Activated T-helper 1 cell treated with anti-CD3 and anti-CD28 coated beads, Interleukin-12 subunit alpha, Interleukin-12 subunit beta, Interleukin-2, Interleukin-4 antibody, amounts not matched to agents 30 ng/mL and 10 ng/mL and 1 ng/mL, durations not matched to agents 14 hours and 24 hours and 36 hours (primary cell): ENCODE measurements around the gene TMEM182. TPM values are rescaled to one million over a fixed set of nuclear protein-coding genes. Genes with fewer than 3 reads are reported as not detected.

Experiments
- DNase-seq: peaks from one replicate; pipeline ENCODE4 v3.0.0; 2021; ENCODE audit warnings: low spot score
- H3K27ac Mint-ChIP-seq: one replicate; pipeline ENCODE4 v1.8.0; 2021; ENCODE audit warnings: mild to moderate bottlenecking, mixed read lengths
- H3K27me3 Mint-ChIP-seq: one replicate; pipeline ENCODE4 v1.8.0; 2022; ENCODE audit warnings: mild to moderate bottlenecking, moderate library complexity, mixed read lengths; ENCODE audit not compliant: insufficient read depth
- H3K36me3 Mint-ChIP-seq: one replicate; pipeline ENCODE4 v1.8.0; 2021; ENCODE audit warnings: low read depth, mixed read lengths
- H3K4me1 Mint-ChIP-seq: one replicate; pipeline ENCODE4 v1.8.0; 2021; ENCODE audit warnings: low read depth, mixed read lengths
- H3K4me3 Mint-ChIP-seq: one replicate; pipeline ENCODE4 v1.8.0; 2021; ENCODE audit warnings: mild to moderate bottlenecking, moderate library complexity, mixed read lengths
- H3K9me3 Mint-ChIP-seq: one replicate; pipeline ENCODE4 v1.8.0; 2021; ENCODE audit warnings: mixed read lengths
- intact Hi-C: fragments of 100-400 bp; cut with micrococcal nuclease; formaldehyde crosslinking; loops from one replicate; pipeline ENCODE4 v1.15.1; 2024
- total RNA-seq: library from RNA; stranded (reverse); gene quantifications from 2 replicates; pipeline ENCODE4 v1.2.3, GENCODE V29; 2022

Gene TMEM182
- total RNA-seq, 1 donor from 2014 or later = 4.4 TPM

DNA sequence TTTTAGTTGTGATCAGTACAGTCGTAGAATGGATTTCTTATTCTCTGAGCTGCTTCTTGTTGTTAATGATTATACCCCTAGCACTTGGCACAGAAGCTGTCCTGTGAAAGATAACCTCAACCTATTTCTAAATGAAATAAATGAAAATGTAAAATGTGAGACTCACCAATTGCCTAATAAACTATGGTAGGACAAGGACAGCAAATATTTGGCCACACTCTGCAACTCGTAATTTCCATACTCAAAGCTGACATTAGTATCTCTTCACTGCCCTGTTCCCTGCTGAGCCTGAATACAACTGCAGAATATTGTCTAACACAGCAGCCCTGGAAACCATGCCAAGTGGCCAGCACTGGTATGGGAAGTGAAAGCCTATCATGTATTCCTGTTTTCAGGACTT lies 34.5 kb downstream of the TMEM182 start:
- H3K4me3 Mint-ChIP-seq = no peak overlapping the region
- peaks cover 16% of the 10 kb centered on the region for H3K36me3 Mint-ChIP-seq
- H3K27ac Mint-ChIP-seq = no peak overlapping the region
- H3K9me3 Mint-ChIP-seq = peaks cover 33% of the 10 kb centered on the region
- intact Hi-C loops = no loop called here
- no peak for DNase-seq
- peaks cover 4% of the 10 kb centered on the region for H3K27me3 Mint-ChIP-seq
- H3K4me1 Mint-ChIP-seq = no peaks in the 10 kb centered on the region

DNA sequence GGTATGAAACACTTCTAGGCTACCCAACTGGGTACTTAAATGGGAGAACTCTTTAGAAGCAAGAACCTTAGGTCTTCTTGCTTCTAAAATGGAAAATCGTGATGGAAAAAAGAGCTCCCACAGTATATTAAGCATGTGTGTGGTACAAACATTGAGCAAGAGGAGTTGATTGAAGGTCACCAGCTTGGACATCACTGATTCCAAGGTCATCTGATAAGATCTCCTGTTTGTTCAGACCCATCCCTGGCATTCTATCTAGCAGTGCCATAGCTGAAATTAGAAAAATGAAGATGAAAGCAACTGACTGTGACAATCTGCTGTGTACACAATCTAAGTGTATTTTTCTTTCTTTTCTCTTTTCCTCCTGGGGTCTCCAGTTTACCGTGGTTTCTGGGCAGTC lies 35.7 kb downstream of the TMEM182 start:
- peaks cover 4% of the 10 kb centered on the region for H3K27me3 Mint-ChIP-seq
- no peak overlapping the region for H3K4me3 Mint-ChIP-seq
- intact Hi-C loops = no loop called here
- DNase-seq = no peak
- H3K36me3 Mint-ChIP-seq = peaks cover 21% of the 10 kb centered on the region
- no peaks in the 10 kb centered on the region for H3K4me1 Mint-ChIP-seq
- H3K27ac Mint-ChIP-seq = no peak overlapping the region
- peaks cover 45% of the 10 kb centered on the region for H3K9me3 Mint-ChIP-seq

DNA sequence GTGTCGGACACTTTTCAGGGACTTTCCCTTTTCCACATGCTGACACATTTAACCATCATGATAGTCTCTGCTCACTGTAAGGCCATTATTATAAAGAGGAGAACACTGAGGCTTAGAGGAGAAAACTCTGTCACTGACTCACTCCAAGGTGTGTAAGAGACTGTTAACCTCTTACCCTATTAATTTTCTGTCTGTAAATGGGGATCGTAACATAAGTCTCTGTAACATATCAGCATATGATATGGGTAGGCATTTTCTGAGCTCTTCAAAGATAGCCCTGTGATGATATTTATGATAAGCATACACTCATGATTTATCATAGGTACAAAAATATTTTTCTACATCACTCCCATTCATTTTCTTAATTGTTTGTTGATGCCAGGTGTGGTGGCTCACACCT lies 36.4 kb downstream of the TMEM182 start:
- intact Hi-C loops = no loop called here
- no peak overlapping the region for H3K4me3 Mint-ChIP-seq
- H3K36me3 Mint-ChIP-seq = peaks cover 24% of the 10 kb centered on the region

DNA sequence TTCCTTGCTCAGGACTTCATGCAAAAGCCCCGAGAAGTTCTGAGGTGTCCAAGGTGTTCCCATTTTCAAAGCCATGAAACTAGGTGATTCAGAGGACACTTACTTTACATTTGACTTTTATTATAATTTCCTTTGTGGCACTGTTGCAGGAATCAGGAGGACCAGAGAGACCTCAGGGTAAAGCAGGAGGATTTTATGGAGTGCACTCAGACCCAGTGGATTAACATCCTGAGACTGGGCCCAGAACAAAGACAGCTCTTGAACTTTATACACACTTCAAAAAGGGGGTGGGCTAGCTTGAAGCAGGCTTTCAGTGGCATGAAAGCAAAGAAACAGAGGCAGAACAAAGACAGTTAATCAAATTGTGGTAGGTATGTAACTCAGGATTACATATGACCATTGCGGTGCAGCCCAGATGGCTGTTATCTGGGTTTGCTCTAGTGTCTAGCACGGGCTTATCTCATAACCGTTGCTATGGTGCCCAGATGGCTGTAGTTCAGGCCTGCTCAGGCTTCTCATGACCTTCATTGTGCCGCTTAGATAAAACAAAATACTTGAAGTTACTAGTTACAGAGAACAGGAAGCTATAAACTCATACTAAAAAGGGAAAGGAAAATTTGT lies 39.4 kb downstream of the TMEM182 start:
- intact Hi-C loops = no loop called here
- DNase-seq = no peak

More for the DNA sequence above, 36.4 kb downstream of the TMEM182 start:
- peaks cover 4% of the 10 kb centered on the region for H3K27me3 Mint-ChIP-seq
- no peak for DNase-seq
- H3K9me3 Mint-ChIP-seq = peaks cover 52% of the 10 kb centered on the region
- H3K4me1 Mint-ChIP-seq = peaks cover 3% of the 10 kb centered on the region
- H3K27ac Mint-ChIP-seq = no peak overlapping the region

DNA sequence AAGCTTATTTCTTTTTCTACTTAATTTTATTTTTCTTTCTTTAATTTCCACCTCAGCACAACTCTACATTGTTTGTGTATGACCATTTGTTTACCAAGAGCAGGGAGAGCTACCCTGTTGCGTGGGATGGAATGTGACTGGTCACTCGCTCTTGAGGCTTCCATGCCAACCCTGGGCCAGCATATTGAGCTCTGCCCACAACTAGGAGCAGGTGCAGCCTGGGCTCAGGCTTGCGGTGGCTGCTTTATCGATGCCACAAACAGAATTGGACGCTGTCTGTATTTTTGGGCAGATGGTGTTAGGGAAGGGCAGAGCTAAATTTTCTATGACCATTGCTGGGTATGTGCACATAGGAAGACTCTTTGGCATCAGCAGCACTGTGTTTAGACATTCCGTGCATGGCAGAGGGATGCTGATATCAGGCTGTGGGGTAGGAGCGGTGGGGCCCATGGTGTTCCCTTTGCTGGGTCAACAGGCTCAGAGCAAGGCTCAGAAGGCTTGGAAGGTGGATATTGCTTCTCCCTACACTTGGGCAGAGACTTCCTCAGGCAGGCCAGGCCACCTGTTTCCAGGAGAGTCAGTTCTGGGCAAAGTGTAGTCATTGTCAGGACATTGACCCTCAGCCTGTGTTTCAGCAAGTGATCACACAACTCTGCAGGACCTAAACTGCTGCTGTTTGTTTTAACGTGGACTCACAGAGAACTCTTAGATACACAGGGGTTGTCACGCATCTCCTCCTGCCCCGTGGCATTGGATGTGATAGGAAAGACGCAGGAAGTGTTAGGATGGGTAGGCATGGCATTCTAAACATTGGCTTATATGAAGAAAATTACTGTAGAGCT lies 40.2 kb downstream of the TMEM182 start:
- peaks cover 54% of the 10 kb centered on the region for H3K9me3 Mint-ChIP-seq
- H3K4me3 Mint-ChIP-seq = no peak overlapping the region
- no peaks in the 10 kb centered on the region for H3K27me3 Mint-ChIP-seq
- intact Hi-C loops = no loop called here
- DNase-seq = no peak
- no peak overlapping the region for H3K27ac Mint-ChIP-seq
- peaks cover 24% of the 10 kb centered on the region for H3K36me3 Mint-ChIP-seq
- H3K4me1 Mint-ChIP-seq = peaks cover 9% of the 10 kb centered on the region

More for the DNA sequence above, 39.4 kb downstream of the TMEM182 start:
- no peak overlapping the region for H3K27ac Mint-ChIP-seq
- peaks cover 24% of the 10 kb centered on the region for H3K36me3 Mint-ChIP-seq
- H3K27me3 Mint-ChIP-seq = peaks cover 2% of the 10 kb centered on the region
- H3K9me3 Mint-ChIP-seq = peaks cover 54% of the 10 kb centered on the region
- peaks cover 9% of the 10 kb centered on the region for H3K4me1 Mint-ChIP-seq
- H3K4me3 Mint-ChIP-seq = no peak overlapping the region

DNA sequence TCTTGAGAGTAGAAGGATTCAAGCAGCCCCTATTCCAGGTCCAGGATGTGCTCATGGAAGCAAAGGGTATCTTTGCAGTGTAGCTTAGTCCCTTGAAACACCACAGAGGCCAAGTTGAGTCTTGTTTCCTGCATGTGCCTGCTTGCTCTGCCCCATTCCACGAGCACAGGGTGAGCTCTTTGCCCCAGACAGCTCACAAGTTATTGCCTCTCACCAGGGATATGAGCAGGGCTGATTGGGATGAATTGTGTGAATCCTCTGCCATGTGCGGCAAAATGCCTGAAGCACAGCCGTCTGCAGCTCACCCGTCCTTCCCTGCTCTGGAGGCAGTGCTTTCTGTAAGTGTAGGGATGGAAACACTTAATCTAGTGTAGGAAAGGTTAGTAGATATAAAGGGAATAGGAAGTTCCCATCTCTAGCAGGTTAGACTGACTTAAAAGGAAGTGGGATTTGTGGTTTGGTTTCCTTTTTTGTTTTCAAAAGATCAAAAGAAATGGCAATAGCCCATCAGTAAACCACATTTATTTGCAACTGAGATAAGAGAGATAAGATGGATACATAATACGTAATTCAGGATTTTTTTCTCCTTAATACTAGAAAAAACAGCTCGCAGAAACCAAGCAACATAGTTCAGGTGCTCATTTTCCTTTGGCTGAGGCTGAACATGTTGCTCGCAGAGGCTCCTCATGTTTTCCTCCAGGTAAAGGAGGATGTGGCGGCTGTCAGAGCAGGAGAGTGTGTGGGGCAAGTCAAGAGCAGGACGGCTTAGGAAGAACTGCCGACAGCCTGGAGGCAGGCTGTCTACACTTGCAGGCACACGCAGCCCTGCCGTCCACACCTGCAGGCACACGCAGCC lies 41.4 kb downstream of the TMEM182 start:
- Mint-ChIP-seq H3K27ac (no peak overlapping the region), H3K4me3 (peak overlapping the region; percentile 37)

DNA sequence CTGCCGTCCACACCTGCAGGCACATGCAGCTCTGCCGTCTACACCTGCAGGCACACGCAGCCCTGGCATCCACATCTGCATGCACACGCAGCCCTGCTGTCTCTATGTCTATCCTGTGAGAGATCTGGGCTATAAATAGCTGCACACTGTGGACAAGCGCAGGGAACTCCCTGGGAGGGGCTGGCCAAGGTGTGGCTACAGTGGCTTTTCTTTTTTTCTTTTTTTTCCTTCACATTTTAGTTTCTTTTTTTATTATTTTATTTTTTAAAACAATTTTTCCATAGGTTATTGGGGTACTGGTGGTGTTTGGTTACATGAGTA lies 42.0 kb downstream of the TMEM182 start:
- Mint-ChIP-seq H3K27ac (no peak overlapping the region), H3K4me3 (no peak overlapping the region), H3K27me3 (no peaks in the 10 kb centered on the region), H3K9me3 (peaks cover 46% of the 10 kb centered on the region), H3K4me1 (peaks cover 9% of the 10 kb centered on the region), H3K36me3 (peaks cover 24% of the 10 kb centered on the region)
- no peak for DNase-seq
- intact Hi-C loops = no loop called here

More for the DNA sequence above, 41.4 kb downstream of the TMEM182 start:
- Mint-ChIP-seq H3K27me3 (no peaks in the 10 kb centered on the region), H3K36me3 (peaks cover 24% of the 10 kb centered on the region), H3K4me1 (peaks cover 9% of the 10 kb centered on the region), H3K9me3 (peaks cover 48% of the 10 kb centered on the region)
- no peak for DNase-seq
- intact Hi-C loops = no loop called here

DNA sequence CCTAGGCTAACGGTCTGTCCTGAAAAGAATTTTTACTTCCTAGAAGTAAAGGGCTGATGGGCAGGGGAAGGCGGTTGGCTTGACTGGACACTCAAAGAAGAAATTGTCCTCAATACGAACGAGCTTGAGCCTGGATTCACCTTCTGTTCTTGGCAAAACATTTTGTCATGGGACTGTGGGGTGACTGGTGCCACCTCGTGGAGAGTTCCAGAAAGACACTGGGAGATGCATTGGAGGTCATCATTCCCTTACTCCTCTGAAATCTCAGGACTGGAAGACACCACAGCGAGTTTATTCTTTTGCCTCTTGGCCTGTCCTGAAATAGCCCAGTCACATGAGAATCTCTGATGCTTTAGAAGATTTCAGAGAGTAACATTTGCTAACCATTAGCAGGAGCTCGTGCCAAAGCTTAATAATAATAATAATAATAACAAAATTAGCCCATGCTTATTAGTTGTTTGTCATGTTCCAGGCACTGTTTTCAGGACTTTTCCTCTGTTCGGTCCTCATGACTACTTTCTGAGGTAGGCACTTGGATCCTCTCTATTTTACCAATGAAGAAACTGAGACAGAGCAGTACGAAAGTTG lies 44.5 kb downstream of the TMEM182 start:
- Mint-ChIP-seq H3K4me1 (peaks cover 9% of the 10 kb centered on the region), H3K9me3 (peaks cover 21% of the 10 kb centered on the region), H3K36me3 (peaks cover 8% of the 10 kb centered on the region), H3K27ac (no peak overlapping the region), H3K27me3 (peaks cover 2% of the 10 kb centered on the region), H3K4me3 (no peak overlapping the region)
- intact Hi-C loops = loop anchor here (1.0 to 2.0 kb wide), 3 partner anchors 53 to 333 kb away; partner anchors contain the start of gene SLC9A4
- no peak for DNase-seq

DNA sequence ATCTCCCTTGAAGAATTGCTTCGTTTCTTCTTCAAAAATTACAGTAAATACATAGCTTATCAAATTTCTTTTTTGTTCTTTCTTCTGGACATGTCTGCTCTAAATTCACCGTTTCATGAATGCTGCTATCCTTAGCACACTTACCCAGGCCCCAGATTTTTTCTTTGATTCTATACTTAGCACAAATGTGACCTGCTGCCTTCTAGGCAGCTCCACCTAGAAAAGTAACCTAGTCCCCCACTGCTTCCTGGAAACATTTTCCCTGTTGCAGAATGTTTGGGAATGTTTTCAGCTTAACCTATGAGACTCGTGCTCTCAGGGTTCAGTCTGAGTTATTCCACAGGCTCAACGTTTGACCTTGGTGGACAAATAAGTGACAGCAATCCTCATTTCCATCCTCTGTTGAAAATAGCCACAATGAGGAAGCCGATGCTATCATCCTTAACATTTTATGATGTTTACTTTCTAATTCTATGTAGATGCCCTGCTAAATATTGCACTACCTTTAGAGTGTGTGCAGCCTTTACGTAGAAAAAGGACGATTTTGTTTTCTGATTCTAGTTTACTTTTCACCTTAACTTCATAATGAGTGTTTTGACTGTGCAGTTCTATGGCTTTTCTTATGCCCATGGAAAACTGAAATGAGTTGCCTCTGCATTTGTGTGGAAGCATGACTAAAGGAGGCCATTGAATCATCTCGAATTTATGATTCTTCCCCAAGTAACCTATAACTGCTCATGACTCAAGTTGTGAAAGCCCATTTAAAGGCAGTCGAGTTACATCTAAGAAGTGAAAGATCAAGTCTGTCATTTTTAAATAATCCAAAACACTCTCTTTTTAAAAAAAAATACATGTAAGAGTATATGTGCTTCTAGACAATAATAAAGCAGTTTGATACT lies 47.7 kb downstream of the TMEM182 start:
- Mint-ChIP-seq H3K4me3 (no peak overlapping the region), H3K36me3 (no peaks in the 10 kb centered on the region), H3K27ac (peak overlapping the region; percentile 2), H3K27me3 (peaks cover 2% of the 10 kb centered on the region), H3K4me1 (no peaks in the 10 kb centered on the region), H3K9me3 (no peaks in the 10 kb centered on the region)
- intact Hi-C loops = no loop called here
- no peak for DNase-seq

DNA sequence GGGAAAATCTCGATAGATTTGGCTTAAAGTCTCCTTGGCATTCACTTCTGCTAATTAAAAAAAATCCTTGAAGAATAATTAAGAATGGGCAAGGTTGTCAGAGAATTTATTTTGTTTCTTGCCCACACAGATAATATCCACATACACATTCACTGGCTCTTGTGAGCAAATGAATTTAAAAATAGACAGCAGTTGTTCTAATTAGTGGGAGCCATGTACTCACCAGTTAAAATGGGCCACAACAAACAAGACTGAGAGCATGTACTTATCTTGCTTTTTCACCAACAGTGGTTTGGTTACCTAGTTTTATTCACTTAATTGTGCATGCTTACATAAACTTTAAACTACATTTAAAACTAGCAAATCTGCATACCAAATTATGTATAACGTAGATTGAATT lies 53.5 kb downstream of the TMEM182 start:
- Mint-ChIP-seq H3K36me3 (no peaks in the 10 kb centered on the region), H3K27ac (no peak overlapping the region), H3K4me3 (no peak overlapping the region), H3K9me3 (no peaks in the 10 kb centered on the region), H3K27me3 (peaks cover 2% of the 10 kb centered on the region), H3K4me1 (no peaks in the 10 kb centered on the region)
- intact Hi-C loops = no loop called here
- DNase-seq = no peak

DNA sequence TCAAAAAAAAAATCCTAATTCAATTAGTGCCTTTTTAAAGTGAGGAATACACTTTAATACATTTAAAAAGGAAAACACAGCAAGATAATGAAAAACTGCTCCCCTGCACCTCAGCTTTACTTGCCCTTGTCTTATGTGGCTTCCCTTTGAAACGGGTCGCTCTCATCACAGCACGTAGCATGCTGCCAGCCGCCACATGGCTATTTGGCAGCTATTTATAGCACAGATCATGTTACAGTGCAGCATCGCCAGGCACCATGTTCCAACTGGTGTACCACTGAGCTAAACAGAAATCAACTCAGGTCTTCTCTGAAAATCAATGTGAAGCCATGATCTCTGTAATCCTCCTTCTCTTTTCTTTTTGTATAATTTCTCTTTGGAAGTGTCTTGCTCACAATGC lies 65.1 kb downstream of the TMEM182 start:
- H3K27ac Mint-ChIP-seq = no peak overlapping the region
- no peaks in the 10 kb centered on the region for H3K4me1 Mint-ChIP-seq
- H3K4me3 Mint-ChIP-seq = no peak overlapping the region
- peaks cover 3% of the 10 kb centered on the region for H3K27me3 Mint-ChIP-seq
- no peaks in the 10 kb centered on the region for H3K9me3 Mint-ChIP-seq
- no peak for DNase-seq
- no peaks in the 10 kb centered on the region for H3K36me3 Mint-ChIP-seq
- intact Hi-C loops = no loop called here

DNA sequence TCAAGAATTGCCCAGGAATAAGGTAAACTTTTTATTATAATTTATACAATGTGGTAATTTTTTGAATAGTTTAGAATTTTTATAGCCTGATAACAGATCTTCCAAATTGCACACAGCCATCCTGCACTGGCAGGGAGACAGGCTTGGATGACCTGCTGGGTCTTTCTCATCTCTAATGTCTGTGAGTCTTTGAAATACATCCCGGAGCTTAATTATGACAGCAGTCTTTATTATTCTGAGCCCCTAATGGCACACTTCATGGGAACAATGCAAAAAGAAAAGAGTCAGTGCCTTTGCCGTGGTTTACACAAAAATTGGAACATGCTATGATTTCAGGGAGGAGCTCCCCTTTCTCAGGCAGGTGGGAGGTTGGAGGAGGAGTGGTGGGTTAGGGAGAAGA lies 71.0 kb downstream of the TMEM182 start:
- H3K9me3 Mint-ChIP-seq = no peaks in the 10 kb centered on the region
- H3K27me3 Mint-ChIP-seq = no peaks in the 10 kb centered on the region
- no peaks in the 10 kb centered on the region for H3K4me1 Mint-ChIP-seq
- intact Hi-C loops = no loop called here
- DNase-seq = no peak
- no peak overlapping the region for H3K27ac Mint-ChIP-seq
- H3K36me3 Mint-ChIP-seq = no peaks in the 10 kb centered on the region
- H3K4me3 Mint-ChIP-seq = no peak overlapping the region
